HG03045 (cell line): ENCODE results near the gene AQP12B.

Experiments
- ATAC-seq: cut with Tn5 transposase; IDR thresholded peaks from one replicate; pipeline ENCODE4 v1.9.1; 2021; ENCODE audit warnings: mild to moderate bottlenecking, moderate library complexity; ENCODE audit not compliant: unreplicated experiment

AQP12B gene

GRCh38 chr2:240649331-240649730, 33.4 kb downstream of the AQP12B start:
- no peak for ATAC-seq

- ATAC-seq: no peak
These were observed 33.9 kb downstream of the AQP12B start for GRCh38 chr2:240648650-240649275.

GRCh38 chr2:240648155-240648649, 34.5 kb downstream of the AQP12B start:
- no peak for ATAC-seq

- ATAC-seq: no peak
These were observed 35.1 kb downstream of the AQP12B start for GRCh38 chr2:240647503-240648154.

GRCh38 chr2:240646900-240647502, 35.7 kb downstream of the AQP12B start:
- no peak for ATAC-seq

GRCh38 chr2:240646176-240646899, 36.3 kb downstream of the AQP12B start:
- no peak for ATAC-seq

GRCh38 chr2:240645801-240646175, 36.9 kb downstream of the AQP12B start:
- no peak for ATAC-seq

- ATAC-seq: no peak
These were observed 37.3 kb downstream of the AQP12B start for GRCh38 chr2:240645346-240645745.

GRCh38 chr2:240644859-240645301, 37.8 kb downstream of the AQP12B start:
- ATAC-seq: no peak

GRCh38 chr2:240644171-240644651, 38.5 kb downstream of the AQP12B start:
- no peak for ATAC-seq

GRCh38 chr2:240643811-240644150, 38.9 kb downstream of the AQP12B start:
- ATAC-seq: no peak

GRCh38 chr2:240643093-240643810, 39.4 kb downstream of the AQP12B start:
- ATAC-seq: no peak

GRCh38 chr2:240642806-240643092, 39.9 kb downstream of the AQP12B start:
- no peak for ATAC-seq

GRCh38 chr2:240642061-240642805, 40.5 kb downstream of the AQP12B start:
- no peak for ATAC-seq

GRCh38 chr2:240640939-240641338, 41.7 kb downstream of the AQP12B start:
- ATAC-seq: no peak

GRCh38 chr2:240639566-240639965, 43.1 kb downstream of the AQP12B start:
- ATAC-seq: no peak

GRCh38 chr2:240638512-240639160, 44.0 kb downstream of the AQP12B start:
- ATAC-seq: no peak

- ATAC-seq: no peak
These were observed 44.8 kb downstream of the AQP12B start for GRCh38 chr2:240637901-240638345.

GRCh38 chr2:240637116-240637900, 45.4 kb downstream of the AQP12B start:
- no peak for ATAC-seq
